Trophoblast cell (in vitro differentiated cells and primary cell): Measurements from ENCODE around the gene ACVRL1. TPM values are rescaled to one million over a fixed set of nuclear protein-coding genes. Genes with fewer than 3 reads are reported as not detected.

Experiments used
- DNase-seq, 2 donors: peaks; one replicate each; pipeline ENCODE4 v3.0.0-alpha.2; 2016
- H2AFZ ChIP-seq: 2 replicates; pipeline ENCODE4 v1.6.1; 2013; ENCODE audit warnings: low read length, moderate library complexity, mild to moderate bottlenecking; ENCODE audit not compliant: insufficient read depth, poor library complexity
- H2AK5ac ChIP-seq: 2 replicates; pipeline ENCODE4 v1.6.1; 2013; ENCODE audit warnings: mild to moderate bottlenecking, low read length
- H2BK120ac ChIP-seq: 2 replicates; pipeline ENCODE4 v1.6.1; 2013; ENCODE audit warnings: low read length, mild to moderate bottlenecking, moderate library complexity; ENCODE audit not compliant: insufficient read depth, poor library complexity
- H2BK12ac ChIP-seq: 2 replicates; pipeline ENCODE4 v1.6.1; 2013; ENCODE audit warnings: mild to moderate bottlenecking, low read length, moderate library complexity
- H2BK5ac ChIP-seq: 2 replicates; pipeline ENCODE4 v1.6.1; 2013; ENCODE audit warnings: low read length, low read depth, moderate library complexity, mild to moderate bottlenecking; ENCODE audit not compliant: poor library complexity
- H3K14ac ChIP-seq: 2 replicates; pipeline ENCODE4 v1.6.1; 2013; ENCODE audit warnings: mild to moderate bottlenecking, low read length
- H3K18ac ChIP-seq: 2 replicates; pipeline ENCODE4 v1.6.1; 2013; ENCODE audit warnings: mild to moderate bottlenecking, low read length
- H3K23ac ChIP-seq: 2 replicates; pipeline ENCODE4 v1.6.1; 2013; ENCODE audit warnings: low read length
- H3K27ac ChIP-seq: 2 replicates; pipeline ENCODE4 v1.5.1; 2013; ENCODE audit warnings: low read depth, mild to moderate bottlenecking, inconsistent platforms, low read length, moderate library complexity
- H3K27me3 ChIP-seq: 2 replicates; pipeline ENCODE4 v1.6.1; 2013; ENCODE audit warnings: inconsistent platforms, mild to moderate bottlenecking, low read length, moderate library complexity; ENCODE audit not compliant: insufficient read depth
- H3K36me3 ChIP-seq, 2 experiments: 1 replicate in 1 of 2; 2 replicates in 1 of 2; pipeline ENCODE4 v1.6.1; 2013; ENCODE audit warnings: low read length in 2 of 2, mild to moderate bottlenecking in 2 of 2, moderate library complexity in 1 of 2; ENCODE audit not compliant: insufficient read depth in 2 of 2, control insufficient read depth in 1 of 2
- H3K4ac ChIP-seq: 2 replicates; pipeline ENCODE4 v1.6.1; 2013; ENCODE audit warnings: low read depth, mild to moderate bottlenecking, low read length, moderate library complexity
- H3K4me1 ChIP-seq, 2 experiments: 1 replicate in 1 of 2; 2 replicates in 1 of 2; pipeline ENCODE4 v1.6.1; 2013; ENCODE audit warnings: low read length in 2 of 2, mild to moderate bottlenecking in 2 of 2, moderate library complexity in 1 of 2; ENCODE audit not compliant: insufficient read depth in 2 of 2, control insufficient read depth in 1 of 2
- H3K4me2 ChIP-seq: 2 replicates; pipeline ENCODE4 v1.6.1; 2013; ENCODE audit warnings: inconsistent platforms, mild to moderate bottlenecking, low read length, moderate library complexity
- H3K4me3 ChIP-seq: 2 replicates; pipeline ENCODE4 v1.5.1; 2013; ENCODE audit warnings: mild to moderate bottlenecking, low read depth, low read length, inconsistent platforms
- H3K79me1 ChIP-seq: one replicate; pipeline ENCODE4 v1.6.1; 2013; ENCODE audit warnings: low read length
- H3K79me2 ChIP-seq: 2 replicates; pipeline ENCODE4 v1.6.1; 2013; ENCODE audit warnings: low read length, mild to moderate bottlenecking; ENCODE audit not compliant: control insufficient read depth, insufficient read depth, poor library complexity
- H3K9ac ChIP-seq: 2 replicates; pipeline ENCODE4 v1.6.1; 2013; ENCODE audit warnings: mild to moderate bottlenecking, low read length
- H3K9me3 ChIP-seq: 2 replicates; pipeline ENCODE4 v1.6.1; 2013; ENCODE audit warnings: low read depth, mild to moderate bottlenecking, control low read depth, inconsistent platforms, low read length; ENCODE audit not compliant: insufficient read depth
- H4K12ac ChIP-seq: 2 replicates; pipeline ENCODE4 v1.6.1; 2013; ENCODE audit warnings: low read depth, mild to moderate bottlenecking, low read length, moderate library complexity
- H4K8ac ChIP-seq: 2 replicates; pipeline ENCODE4 v1.6.1; 2013; ENCODE audit warnings: low read depth, mild to moderate bottlenecking, low read length, moderate library complexity
- H4K91ac ChIP-seq: one replicate; pipeline ENCODE4 v1.6.1; 2013; ENCODE audit warnings: low read depth, mild to moderate bottlenecking, low read length, moderate library complexity
- WGBS: extraction: QIAGEN DNeasy Blood & Tissue Kit; methylation state at CpG from one replicate; pipeline ENCODE4 v1.1.7; 2013; ENCODE audit warnings: missing lambda C conversion rate; ENCODE audit not compliant: insufficient read length, insufficient coverage; ENCODE audit errors: extremely low coverage; 5-methylcytosine and 5-hydroxymethylcytosine counted together
- polyA plus RNA-seq: library from polyadenylated mRNA; stranded (reverse); fragments of 200-250 nt; gene quantifications from 2 replicates; pipeline ENCODE4 v1.2.3, GENCODE V29; 2013

Gene ACVRL1
- 2.8 and 3.1 TPM in 2 replicates for polyA plus RNA-seq

GRCh38 chr12:51907083-51907855 lies at the start of gene ACVRL1:
TSS of gene ACVRL1 (plus strand) at chr12:51907504. CDS start at chr12:51912475, 4,971 bp downstream.
- H2BK120ac ChIP-seq = no peak within 1 kb of the TSS
- H2BK12ac ChIP-seq = no peak within 1 kb of the TSS
- peak within 1 kb of the TSS; percentile 18 for H3K4me3 ChIP-seq
- H3K4me1 ChIP-seq = peaks cover 0 to 2% of the 10 kb centered on the region in 2 experiments
- H3K27me3 ChIP-seq = peaks cover 12% of the 10 kb centered on the region
- no peak within 1 kb of the TSS for H3K23ac ChIP-seq
- no peaks in the 10 kb centered on the region for H3K36me3 ChIP-seq
- H3K4me2 ChIP-seq = peak within 1 kb of the TSS; percentile 53
- peak in 1 of 2 donors; percentile 49 for DNase-seq
- peak within 1 kb of the TSS; percentile 32 for H4K8ac ChIP-seq
- no peak within 1 kb of the TSS for H3K4ac ChIP-seq
- H3K27ac ChIP-seq = no peak within 1 kb of the TSS
- no peaks in the 10 kb centered on the region for H3K79me1 ChIP-seq
- no peak within 1 kb of the TSS for H4K91ac ChIP-seq
- H3K14ac ChIP-seq = no peak within 1 kb of the TSS
- H2AFZ ChIP-seq = no peak within 1 kb of the TSS
- H3K18ac ChIP-seq = no peak within 1 kb of the TSS
- H4K12ac ChIP-seq = no peak within 1 kb of the TSS
- H3K9me3 ChIP-seq = peaks cover 2% of the 10 kb centered on the region
- no peak within 1 kb of the TSS for H2AK5ac ChIP-seq
- H2BK5ac ChIP-seq = no peak within 1 kb of the TSS
- no peak within 1 kb of the TSS for H3K9ac ChIP-seq
- WGBS = no CpG with 5 or more reads among the region's 74 CpGs
- no peaks in the 10 kb centered on the region for H3K79me2 ChIP-seq

GRCh38 chr12:51860986-51861385 lies 46.3 kb upstream of the ACVRL1 start:
- Histone ChIP-seq H3K4me3 (no peak overlapping the region), H2BK120ac (no peak overlapping the region), H2AK5ac (no peak overlapping the region), H3K79me1 (peaks cover 20% of the 10 kb centered on the region), H3K4ac (no peak overlapping the region), H3K27ac (no peak overlapping the region), H4K91ac (no peak overlapping the region), H3K4me1 (peaks cover 24 to 31% of the 10 kb centered on the region in 2 experiments), H4K8ac (no peak overlapping the region), H3K36me3 (no peaks in the 10 kb centered on the region), H2BK12ac (no peak overlapping the region), H3K23ac (no peak overlapping the region), H3K18ac (no peak overlapping the region), H4K12ac (no peak overlapping the region), H3K79me2 (no peaks in the 10 kb centered on the region), H3K4me2 (no peak overlapping the region), H3K9ac (no peak overlapping the region), H2AFZ (no peak overlapping the region), H3K27me3 (no peaks in the 10 kb centered on the region), H3K9me3 (no peaks in the 10 kb centered on the region), H2BK5ac (no peak overlapping the region), H3K14ac (no peak overlapping the region)
- no peak for DNase-seq
- WGBS = no CpG with 5 or more reads among the region's 3 CpGs

- Histone ChIP-seq H3K18ac (no peak overlapping the region), H3K9ac (no peak overlapping the region), H2AK5ac (no peak overlapping the region), H3K27ac (no peak overlapping the region), H3K14ac (no peak overlapping the region), H3K4me1 (peaks cover 25 to 29% of the 10 kb centered on the region in 2 experiments), H3K36me3 (no peaks in the 10 kb centered on the region), H3K4me2 (no peak overlapping the region), H3K4me3 (no peak overlapping the region), H3K79me1 (peaks cover 19% of the 10 kb centered on the region), H2BK12ac (no peak overlapping the region), H4K8ac (peak overlapping the region; percentile 7), H3K9me3 (no peaks in the 10 kb centered on the region), H3K27me3 (no peaks in the 10 kb centered on the region), H4K91ac (peak overlapping the region; percentile 9), H3K4ac (no peak overlapping the region), H2BK120ac (peak overlapping the region; percentile 2), H3K79me2 (no peaks in the 10 kb centered on the region), H2AFZ (no peak overlapping the region), H4K12ac (no peak overlapping the region), H3K23ac (no peak overlapping the region), H2BK5ac (no peak overlapping the region)
- DNase-seq = no peak
- WGBS = no CpG with 5 or more reads among the region's 4 CpGs
Observed at GRCh38 chr12:51862947-51863346, 44.4 kb upstream of the ACVRL1 start.

GRCh38 chr12:51863363-51863932 lies 43.9 kb upstream of the ACVRL1 start:
- H2BK120ac ChIP-seq = peak overlapping the region; percentile 2
- H3K4me2 ChIP-seq = peak overlapping the region; percentile 73
- WGBS = no CpG with 5 or more reads among the region's 17 CpGs
- H3K27ac ChIP-seq = peak overlapping the region; percentile 57
- no peaks in the 10 kb centered on the region for H3K79me2 ChIP-seq
- peak overlapping the region; percentile 53 for H2BK12ac ChIP-seq
- no peak overlapping the region for H3K4me3 ChIP-seq
- H3K14ac ChIP-seq = peak overlapping the region; percentile 40
- peak overlapping the region; percentile 14 for H2AK5ac ChIP-seq
- no peak overlapping the region for H3K4ac ChIP-seq
- H2AFZ ChIP-seq = peak overlapping the region; percentile 6
- H3K27me3 ChIP-seq = no peaks in the 10 kb centered on the region
- peak overlapping the region; percentile 96 for H4K91ac ChIP-seq
- H3K23ac ChIP-seq = no peak overlapping the region
- peaks cover 30 to 33% of the 10 kb centered on the region in 2 experiments for H3K4me1 ChIP-seq
- H2BK5ac ChIP-seq = no peak overlapping the region
- no peaks in the 10 kb centered on the region for H3K9me3 ChIP-seq
- peak overlapping the region; percentile 7 for H4K8ac ChIP-seq
- H3K9ac ChIP-seq = no peak overlapping the region
- H3K79me1 ChIP-seq = peaks cover 22% of the 10 kb centered on the region
- H3K36me3 ChIP-seq = no peaks in the 10 kb centered on the region
- H4K12ac ChIP-seq = no peak overlapping the region
- no peak for DNase-seq
- no peak overlapping the region for H3K18ac ChIP-seq
